Measurements from ENCODE around the gene RALA.
"Not testable (repeated sequence)": the region's sequence is repeated elsewhere in the genome, so short reads cannot be mapped to it uniquely, and the experiment has no call there.

GRCh38 chr7:39693086-39693485, 69.7 kb downstream of the RALA start:
- not testable (repeated sequence) for TF ChIP-seq CTCF (conservative IDR thresholded peaks at IDR 0.05 in 1 of 2, IDR thresholded peaks at IDR 0.05 in 1 of 2; ENCODE audit: extremely low read depth in 1 of 2, insufficient read depth in 1 of 2, low read depth in 1 of 2, low read length in 2 of 2); EZH2 (IDR thresholded peaks at IDR 0.05; ENCODE audit: borderline replicate concordance, low read length)

All from mammary epithelial cell (primary cell).